GM21381 (cell line): ENCODE measurements around the gene SIK3.

Experiments used
- ATAC-seq: cut with Tn5 transposase; IDR thresholded peaks from one replicate; pipeline ENCODE4 v1.9.1; 2021; ENCODE audit warnings: mild to moderate bottlenecking, moderate library complexity; ENCODE audit not compliant: unreplicated experiment

The SIK3 gene

GRCh38 chr11:117080370-117080769 lies 17.9 kb downstream of the SIK3 start:
- no peak for ATAC-seq

GRCh38 chr11:117076941-117077691 lies 21.1 kb downstream of the SIK3 start:
- no peak for ATAC-seq

- no peak for ATAC-seq
Observed at GRCh38 chr11:117075186-117075585, 23.0 kb downstream of the SIK3 start.

GRCh38 chr11:117074119-117074518 lies 24.1 kb downstream of the SIK3 start:
- no peak for ATAC-seq

GRCh38 chr11:117073539-117073938 lies 24.7 kb downstream of the SIK3 start:
- peak; percentile 45 for ATAC-seq

- no peak for ATAC-seq
Observed at GRCh38 chr11:117072517-117073461, 25.4 kb downstream of the SIK3 start.

- ATAC-seq: no peak
Observed at GRCh38 chr11:117071344-117071787, 26.9 kb downstream of the SIK3 start.

- no peak for ATAC-seq
Observed at GRCh38 chr11:117070016-117070415, 28.2 kb downstream of the SIK3 start.

- no peak for ATAC-seq
Observed at GRCh38 chr11:117068303-117068860, 29.8 kb downstream of the SIK3 start.

GRCh38 chr11:117066959-117067358 lies 31.3 kb downstream of the SIK3 start:
- no peak for ATAC-seq

- ATAC-seq: no peak
Observed at GRCh38 chr11:117064275-117064674, 34.0 kb downstream of the SIK3 start.

GRCh38 chr11:117062498-117062897 lies 35.7 kb downstream of the SIK3 start:
- no peak for ATAC-seq

GRCh38 chr11:117061256-117061655 lies 37.0 kb downstream of the SIK3 start:
- ATAC-seq: no peak

- ATAC-seq: no peak
Observed at GRCh38 chr11:117059611-117060148, 38.5 kb downstream of the SIK3 start.

GRCh38 chr11:117058761-117059261 lies 39.4 kb downstream of the SIK3 start:
- ATAC-seq: no peak

GRCh38 chr11:117057727-117058126 lies 40.5 kb downstream of the SIK3 start:
- ATAC-seq: no peak

GRCh38 chr11:117057317-117057716 lies 40.9 kb downstream of the SIK3 start:
- ATAC-seq: no peak

- no peak for ATAC-seq
Observed at GRCh38 chr11:117055469-117055868, 42.8 kb downstream of the SIK3 start.

GRCh38 chr11:117054382-117054781 lies 43.8 kb downstream of the SIK3 start:
- ATAC-seq: no peak

- ATAC-seq: no peak
Observed at GRCh38 chr11:117052196-117053149, 45.8 kb downstream of the SIK3 start.
